Vagina (tissue), 2 donors: Measurements from ENCODE around the gene TBC1D28.
"Not testable (repeated sequence)": the region's sequence is repeated elsewhere in the genome, so short reads cannot be mapped to it uniquely, and the experiment has no call there.

Experiments
- CTCF ChIP-seq, 3 experiments: fragments of 450-650 bp in 2 of 3; fragments of 200-600 bp in 1 of 3; sonication (generic) in 1 of 3; IDR thresholded peaks; one replicate each; pipeline ENCODE4 v1.5.1; 2017 to 2019; ENCODE audit warnings: antibody characterized with exemption in 3 of 3, mild to moderate bottlenecking in 2 of 3, moderate library complexity in 2 of 3
- POLR2A ChIP-seq, 2 donors: fragments of 450-650 bp; IDR thresholded peaks; one replicate each; pipeline ENCODE4 v1.6.1; 2017; ENCODE audit warnings: antibody characterized with exemption in 2 of 2, mild to moderate bottlenecking in 2 of 2, moderate library complexity in 2 of 2
- POLR2AphosphoS5 ChIP-seq, 2 donors: sonication (generic); formaldehyde crosslinking; IDR thresholded peaks; one replicate each; pipeline ENCODE4 v1.9.0; 2017; ENCODE audit warnings: antibody characterized with exemption in 2 of 2, mild to moderate bottlenecking in 2 of 2, low read depth in 1 of 2; ENCODE audit not compliant: insufficient read depth in 1 of 2

- TF ChIP-seq POLR2A (IDR thresholded peaks at IDR 0.05); CTCF (IDR thresholded peaks at IDR 0.05); POLR2AphosphoS5 (IDR thresholded peaks at IDR 0.05; ENCODE audit: insufficient read depth in 1 of 2, low read depth in 1 of 2): not testable (repeated sequence)
Measured at GRCh38 chr17:18634550-18635263, 9.5 kb downstream of the TBC1D28 start.
